Measurements from ENCODE around the gene RAE1. TPM values are rescaled to one million over a fixed set of nuclear protein-coding genes. Genes with fewer than 3 reads are reported as not detected.

The RAE1 gene
- total RNA-seq, 1 experiment from 2014 or later: 46.3 TPM

- TF ChIP-seq, protein P1, sequence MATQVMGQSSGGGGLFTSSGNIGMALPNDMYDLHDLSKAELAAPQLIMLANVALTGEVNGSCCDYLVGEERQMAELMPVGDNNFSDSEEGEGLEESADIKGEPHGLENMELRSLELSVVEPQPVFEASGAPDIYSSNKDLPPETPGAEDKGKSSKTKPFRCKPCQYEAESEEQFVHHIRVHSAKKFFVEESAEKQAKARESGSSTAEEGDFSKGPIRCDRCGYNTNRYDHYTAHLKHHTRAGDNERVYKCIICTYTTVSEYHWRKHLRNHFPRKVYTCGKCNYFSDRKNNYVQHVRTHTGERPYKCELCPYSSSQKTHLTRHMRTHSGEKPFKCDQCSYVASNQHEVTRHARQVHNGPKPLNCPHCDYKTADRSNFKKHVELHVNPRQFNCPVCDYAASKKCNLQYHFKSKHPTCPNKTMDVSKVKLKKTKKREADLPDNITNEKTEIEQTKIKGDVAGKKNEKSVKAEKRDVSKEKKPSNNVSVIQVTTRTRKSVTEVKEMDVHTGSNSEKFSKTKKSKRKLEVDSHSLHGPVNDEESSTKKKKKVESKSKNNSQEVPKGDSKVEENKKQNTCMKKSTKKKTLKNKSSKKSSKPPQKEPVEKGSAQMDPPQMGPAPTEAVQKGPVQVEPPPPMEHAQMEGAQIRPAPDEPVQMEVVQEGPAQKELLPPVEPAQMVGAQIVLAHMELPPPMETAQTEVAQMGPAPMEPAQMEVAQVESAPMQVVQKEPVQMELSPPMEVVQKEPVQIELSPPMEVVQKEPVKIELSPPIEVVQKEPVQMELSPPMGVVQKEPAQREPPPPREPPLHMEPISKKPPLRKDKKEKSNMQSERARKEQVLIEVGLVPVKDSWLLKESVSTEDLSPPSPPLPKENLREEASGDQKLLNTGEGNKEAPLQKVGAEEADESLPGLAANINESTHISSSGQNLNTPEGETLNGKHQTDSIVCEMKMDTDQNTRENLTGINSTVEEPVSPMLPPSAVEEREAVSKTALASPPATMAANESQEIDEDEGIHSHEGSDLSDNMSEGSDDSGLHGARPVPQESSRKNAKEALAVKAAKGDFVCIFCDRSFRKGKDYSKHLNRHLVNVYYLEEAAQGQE (IDR thresholded peaks at IDR 0.05; ENCODE audit: low read depth): no peak
- no peak for TF ChIP-seq SRF (IDR thresholded peaks at IDR 0.05; ENCODE audit: low read depth)
- no peak for TF ChIP-seq FOSL1 (IDR thresholded peaks at IDR 0.05; ENCODE audit: low read depth)
- TF ChIP-seq POLR2AphosphoS5 (IDR thresholded peaks at IDR 0.05; ENCODE audit: low read depth, low read length): no peak
Observed at GRCh38 chr20:57426831-57427230, 75.8 kb downstream of the RAE1 start (continued).

GRCh38 chr20:57428324-57429158 is 77.5 kb downstream of the RAE1 start:
- no peak overlapping the region for H2AFZ ChIP-seq (ENCODE audit: low read depth, low read length, poor library complexity, severe bottlenecking)
- no peak overlapping the region for H3K27ac ChIP-seq (ENCODE audit: low read depth, low read length)
- CTCF ChIA-PET: no interaction called here
- no peaks in the 10 kb centered on the region for H3K79me2 ChIP-seq (ENCODE audit: insufficient read depth, low read length)
- POLR2A ChIA-PET: no interaction called here
- H3K4me3 ChIP-seq (replicated peaks in 1 of 2; ENCODE audit: low read depth in 1 of 2, low read length in 2 of 2): no peak overlapping the region
- H3K36me3 ChIP-seq (ENCODE audit: control insufficient read depth in 1 of 2, insufficient read depth in 2 of 2, low read length in 2 of 2): no peaks in the 10 kb centered on the region
- no peaks in the 10 kb centered on the region for H3K9me2 ChIP-seq (ENCODE audit: insufficient read depth)
- DNase-seq (ENCODE audit: low read depth, low spot score) (no peak), ATAC-seq (no peak)
- peaks cover 20 to 35% of the 10 kb centered on the region in 2 experiments for H3K4me1 ChIP-seq (ENCODE audit: control insufficient read depth in 1 of 2, insufficient read depth in 2 of 2, low read length in 2 of 2)
- H3K4me2 ChIP-seq (ENCODE audit: low read length): no peak overlapping the region
- H3K9me3 ChIP-seq (ENCODE audit: control insufficient read depth in 1 of 2, insufficient read depth in 1 of 2, low read depth in 1 of 2, low read length in 2 of 2): no peaks in the 10 kb centered on the region
- intact Hi-C loops (cut with micrococcal nuclease): no loop called here
- H3K9ac ChIP-seq (ENCODE audit: low read length): no peak overlapping the region
- RAD21 ChIA-PET (ENCODE audit: low non-redundant PET in 1 of 2, low total read pairs in 2 of 2, uncharacterized antibody in 2 of 2, unreplicated experiment in 2 of 2): no interaction called here
- H4K20me1 ChIP-seq (ENCODE audit: insufficient read depth): no peaks in the 10 kb centered on the region
- BruUV-seq (replicated peaks): no TSS peak
- no peaks in the 10 kb centered on the region for H3K27me3 ChIP-seq (ENCODE audit: insufficient read depth, low read length)
- TF ChIP-seq, protein P1 (IDR thresholded peaks at IDR 0.05; ENCODE audit: low read depth): no peak
- no peak for TF ChIP-seq TCF7L2 (IDR thresholded peaks at IDR 0.05; ENCODE audit: borderline replicate concordance, extremely low read depth, insufficient read depth, insufficient read length)
- no peak for TF ChIP-seq ELF1 (IDR thresholded peaks at IDR 0.05; ENCODE audit: borderline replicate concordance, low read depth)
- no peak for TF ChIP-seq POLR2AphosphoS5 (IDR thresholded peaks at IDR 0.05; ENCODE audit: low read depth, low read length)
- no peak for TF ChIP-seq SP1 (IDR thresholded peaks at IDR 0.05; ENCODE audit: low read depth)
- TF ChIP-seq CBX3 (IDR thresholded peaks at IDR 0.05; ENCODE audit: low read depth): no peak
- TF ChIP-seq ZNF274 (IDR thresholded peaks at IDR 0.05; ENCODE audit: low read depth, low read length): no peak
- no peak for TF ChIP-seq CTCF (IDR thresholded peaks at IDR 0.05 in 2 of 3, conservative IDR thresholded peaks at IDR 0.05 in 1 of 3; ENCODE audit: borderline replicate concordance in 1 of 3, insufficient read depth in 1 of 3, low read depth in 2 of 3, low read length in 2 of 3)
- TF ChIP-seq, protein P2, sequence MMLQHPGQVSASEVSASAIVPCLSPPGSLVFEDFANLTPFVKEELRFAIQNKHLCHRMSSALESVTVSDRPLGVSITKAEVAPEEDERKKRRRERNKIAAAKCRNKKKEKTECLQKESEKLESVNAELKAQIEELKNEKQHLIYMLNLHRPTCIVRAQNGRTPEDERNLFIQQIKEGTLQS (IDR thresholded peaks at IDR 0.05): no peak
- TF ChIP-seq YY1 (IDR thresholded peaks at IDR 0.05; ENCODE audit: extremely low read depth, insufficient replicate concordance, low read depth, low read length): no peak
- TF ChIP-seq RAD21 (IDR thresholded peaks at IDR 0.05; ENCODE audit: low read depth): no peak
- TF ChIP-seq EZH2phosphoT487 (IDR thresholded peaks at IDR 0.05; ENCODE audit: borderline replicate concordance): no peak

Data from HCT116 (cell line).